ENCODE results near the gene PLEKHF1.

Gene PLEKHF1

GRCh38 chr19:29685326-29685725, 20.1 kb downstream of the PLEKHF1 start:
- TF ChIP-seq ZFX (IDR thresholded peaks at IDR 0.05) (no peak), CTCF (conservative IDR thresholded peaks at IDR 0.05) (no peak)
- peak overlapping the region; percentile 99 for H3K27ac ChIP-seq

GRCh38 chr19:29686285-29686805, 21.1 kb downstream of the PLEKHF1 start:
- no peak for TF ChIP-seq CTCF (conservative IDR thresholded peaks at IDR 0.05)
- no peak for TF ChIP-seq ZFX (IDR thresholded peaks at IDR 0.05)
- peak overlapping the region; percentile 99 for H3K27ac ChIP-seq

- peak overlapping the region; percentile 99 for H3K27ac ChIP-seq
- TF ChIP-seq CTCF (conservative IDR thresholded peaks at IDR 0.05) (no peak), ZFX (IDR thresholded peaks at IDR 0.05) (no peak)
Measured at GRCh38 chr19:29687244-29687896, 22.1 kb downstream of the PLEKHF1 start.

- peak overlapping the region; percentile 99 for H3K27ac ChIP-seq
Measured at GRCh38 chr19:29687897-29688728, 22.9 kb downstream of the PLEKHF1 start.

GRCh38 chr19:29690842-29691241, 25.6 kb downstream of the PLEKHF1 start:
- H3K27ac ChIP-seq: peak overlapping the region; percentile 54
- TF ChIP-seq CTCF (conservative IDR thresholded peaks at IDR 0.05) (peak; percentile 64), ZFX (IDR thresholded peaks at IDR 0.05) (no peak)

More at GRCh38 chr19:29687897-29688728, 22.9 kb downstream of the PLEKHF1 start:
- no peak for TF ChIP-seq ZFX (IDR thresholded peaks at IDR 0.05)
- TF ChIP-seq CTCF (conservative IDR thresholded peaks at IDR 0.05): no peak

- H3K27ac ChIP-seq: no peak overlapping the region
- TF ChIP-seq CTCF (conservative IDR thresholded peaks at IDR 0.05) (no peak), ZFX (IDR thresholded peaks at IDR 0.05) (no peak)
Measured at GRCh38 chr19:29694161-29694560, 28.9 kb downstream of the PLEKHF1 start.
